K562 (cell line): ENCODE measurements around the gene ZFYVE19. TPM values are rescaled to one million over a fixed set of nuclear protein-coding genes. Genes with fewer than 3 reads are reported as not detected.

Experiments
- ATAC-seq: fragments of 200-7000 bp; cut with Tn5 transposase; 3 replicates; pipeline ENCODE4 v1.9.1; 2020; ENCODE audit warnings: moderate library complexity
- BruUV-seq: library from RNA; stranded (reverse); fragments of 400-500 nt; replicated peaks from 2 replicates; lab custom pipeline; 2021; lab: Mats Ljungman, UMichigan
- CTCF ChIA-PET: fragments of 300-600 bp; formaldehyde crosslinking; extraction: SDS; loops from one replicate; lab custom pipeline; 2021; ENCODE audit warnings: low intra/inter-chr PET ratio; lab: Yijun Ruan, JAX
- POLR2A ChIA-PET: fragments of 300-600, 350-650 bp; sonication (Branson Sonifier 250); formaldehyde crosslinking; extraction: SDS; loops from one replicate; lab custom pipeline; 2021; ENCODE audit warnings: antibody characterized with exemption, inconsistent platforms; lab: Yijun Ruan, JAX
- DNase-seq, 4 experiments: peaks; one replicate each; pipeline versions ENCODE4 v3.0.0 to v3.0.0-alpha.2; 2011 to 2018; ENCODE audit warnings: low spot score in 3 of 4, mixed read lengths in 3 of 4; ENCODE audit errors: extremely low read depth in 1 of 4
- FAIRE-seq: peaks from 2 replicates; lab custom pipeline; 2011; peaks lifted over from hg19 to GRCh38; lab: Jason Lieb, UNC
- H2AFZ ChIP-seq: 2 replicates; pipeline ENCODE4 v1.6.0; 2011; ENCODE audit warnings: low read depth, low read length, control low read depth, inconsistent platforms
- H3K27ac ChIP-seq: fragments of 200-600 bp; 3 replicates; pipeline ENCODE4 v1.8.0; 2011; ENCODE audit warnings: low read depth, mild to moderate bottlenecking, control low read depth, inconsistent platforms, low read length, moderate library complexity, mixed read lengths; ENCODE audit errors: extremely low read depth
- H3K27me3 ChIP-seq, 2 experiments: fragments of 300-600 bp in 1 of 2; 2 replicates in 1 of 2; 3 replicates in 1 of 2; pipeline versions ENCODE4 v1.6.0 to v1.8.0; 2011; ENCODE audit warnings: inconsistent platforms in 2 of 2, low read length in 2 of 2, mild to moderate bottlenecking in 1 of 2, mixed read lengths in 1 of 2, moderate library complexity in 1 of 2; ENCODE audit not compliant: control insufficient read depth in 2 of 2, insufficient read depth in 2 of 2
- H3K36me3 ChIP-seq: fragments of 300-600 bp; 3 replicates; pipeline ENCODE4 v1.8.0; 2011; ENCODE audit warnings: mild to moderate bottlenecking, low read length, inconsistent platforms; ENCODE audit not compliant: control insufficient read depth, insufficient read depth
- H3K4me1 ChIP-seq, 2 experiments: fragments of 200-600 bp in 1 of 2; replicated peaks in 1 of 2; 2 replicates in 1 of 2; 3 replicates in 1 of 2; pipeline versions ENCODE4 v1.5.1 to v1.8.0; 2011; ENCODE audit warnings: inconsistent platforms in 2 of 2, low read length in 2 of 2, mild to moderate bottlenecking in 1 of 2, mixed read lengths in 1 of 2, moderate library complexity in 1 of 2; ENCODE audit not compliant: control insufficient read depth in 2 of 2, insufficient read depth in 2 of 2
- H3K4me2 ChIP-seq: 2 replicates; pipeline ENCODE4 v1.6.1; 2011; ENCODE audit warnings: low read length, control low read depth, inconsistent platforms, mixed read lengths; ENCODE audit not compliant: insufficient read depth
- H3K4me3 ChIP-seq: fragments of 200-600 bp; sonication (generic), shearing (Covaris generic); 2 replicates; pipeline ENCODE4 v1.5.1; 2016; ENCODE audit warnings: control low read depth, inconsistent platforms
- H3K79me2 ChIP-seq: fragments of 200-600 bp; 3 replicates; pipeline ENCODE4 v1.8.0; 2011; ENCODE audit warnings: low read length, inconsistent platforms; ENCODE audit not compliant: control insufficient read depth, insufficient read depth
- H3K9ac ChIP-seq, 2 experiments: 2 replicates each; pipeline versions ENCODE4 v1.6.0 to v1.6.1; 2011; ENCODE audit warnings: low read depth in 2 of 2, low read length in 2 of 2, control low read depth in 1 of 2, inconsistent platforms in 1 of 2, mild to moderate bottlenecking in 1 of 2, mixed read lengths in 1 of 2; ENCODE audit not compliant: insufficient read depth in 1 of 2
- H3K9me1 ChIP-seq: one replicate; pipeline ENCODE4 v1.6.0; 2011; ENCODE audit warnings: inconsistent platforms, mild to moderate bottlenecking, low read length, moderate library complexity; ENCODE audit not compliant: control insufficient read depth, insufficient read depth
- H3K9me3 ChIP-seq: replicated peaks from 2 replicates; pipeline ENCODE4 v1.5.1; 2011; ENCODE audit warnings: low read depth, low read length, inconsistent platforms; ENCODE audit not compliant: control insufficient read depth, insufficient read depth
- H4K20me1 ChIP-seq: replicated peaks from 2 replicates; pipeline ENCODE4 v1.6.1; 2011; ENCODE audit warnings: low read length, inconsistent platforms, mixed read lengths; ENCODE audit not compliant: control insufficient read depth, insufficient read depth
- ARNT ChIP-seq, 2 experiments: fragments of 450-650 bp; IDR thresholded peaks; 2 replicates each; pipeline ENCODE4 v1.6.1; 2016; ENCODE audit warnings: mild to moderate bottlenecking in 1 of 2
- CREBBP ChIP-seq: IDR thresholded peaks from one replicate; pipeline ENCODE4 v1.6.1; 2012; ENCODE audit warnings: low read depth, mild to moderate bottlenecking, control low read depth, inconsistent platforms, low read length
- GATAD2A ChIP-seq: fragments of 450-650 bp; IDR thresholded peaks from 2 replicates; pipeline ENCODE4 v1.6.1; 2017
- NCOA1 ChIP-seq: fragments of 450-650 bp; IDR thresholded peaks from 2 replicates; pipeline ENCODE4 v1.6.1; 2016; ENCODE audit warnings: low read depth
- POLR3G ChIP-seq: IDR thresholded peaks from 2 replicates; pipeline ENCODE4 v1.6.1; 2011; ENCODE audit not compliant: insufficient read length, insufficient replicate concordance; ENCODE audit errors: extremely low read depth
- ZKSCAN3 ChIP-seq: fragments of 250-450 bp; sonication (Bioruptor Pico); IDR thresholded peaks from 2 replicates; pipeline ENCODE4 v1.4.0; 2020
- ZNF639 ChIP-seq, 2 experiments: fragments of 200-800 bp in 1 of 2; sonication (Bioruptor generic) in 1 of 2; sonication (generic) in 1 of 2; formaldehyde crosslinking in 1 of 2; IDR thresholded peaks in 1 of 2; conservative IDR thresholded peaks in 1 of 2; 2 replicates each; pipeline versions ENCODE4 v1.5.0 to v1.6.1; 2016 to 2020; ENCODE audit warnings: missing compliant biosample characterization in 1 of 2, missing genetic modification characterization in 1 of 2, missing genetic modification reagents in 1 of 2
- ZNF75A ChIP-seq: fragments of 450-650 bp; formaldehyde crosslinking; IDR thresholded peaks from 2 replicates; pipeline ENCODE4 v1.4.0; 2020; ENCODE audit warnings: mild to moderate bottlenecking
- WGBS: fragments of 100-300 bp; shearing (Covaris generic); methylation state at CpG from one replicate; pipeline ENCODE4 v1.1.6; 2016; ENCODE audit warnings: low coverage, mixed read lengths; ENCODE audit not compliant: insufficient coverage; ENCODE audit errors: missing lambda C conversion rate; 5-methylcytosine and 5-hydroxymethylcytosine counted together
- in situ Hi-C: fragments of 300-500 bp; cut with MboI; formaldehyde crosslinking; loops from 4 replicates; pipeline ENCODE4 v1.15.0; 2018; ENCODE audit warnings: inconsistent platforms, mixed read lengths
- intact Hi-C: fragments of 100-400 bp; cut with micrococcal nuclease; formaldehyde crosslinking; loops from 2 replicates; pipeline ENCODE4 v1.14.2; 2022
- polyA plus RNA-seq, 8 experiments: library from polyadenylated mRNA; depleted of rRNA in 4 of 8; stranded (reverse) in 5 of 8; unstranded in 3 of 8; fragments of >200 nt; fragmentation: Nextera tagmentation in 2 of 8; fragmentation: Illumina TruSeq in 1 of 8; extraction: Ambion mirVana in 2 of 8; extraction: Trizol in 1 of 8; gene quantifications; 2 replicates each; pipeline versions ENCODE4 v1.2.1 to v1.2.3, GENCODE V29; 2011 to 2014; ENCODE audit warnings: inconsistent platforms in 1 of 8, missing spikeins in 1 of 8
- total RNA-seq, 7 experiments: library from RNA; depleted of rRNA in 6 of 7; stranded (reverse); fragments of >200 nt in 6 of 7; fragmentation: Illumina TruSeq in 2 of 7; extraction: Trizol in 2 of 7; gene quantifications; 2 replicates each; pipeline versions ENCODE4 v1.2.1 to v1.2.3, GENCODE V29; 2011 to 2021; ENCODE audit warnings: low replicate concordance in 1 of 7
- TF ChIP-seq, protein P1 (sequence below): sonication (generic); formaldehyde crosslinking; IDR thresholded peaks from 2 replicates; pipeline ENCODE4 v1.8.0; 2022; ENCODE audit warnings: mild to moderate bottlenecking, missing genetic modification reagents
- TF ChIP-seq, protein P2 (sequence below), 2 experiments: fragments of 450-650 bp in 1 of 2; sonication (generic) in 1 of 2; formaldehyde crosslinking in 1 of 2; IDR thresholded peaks; 2 replicates each; pipeline versions ENCODE4 v1.7.1 to v1.9.0; 2016 to 2022; ENCODE audit warnings: inconsistent platforms in 1 of 2, mild to moderate bottlenecking in 1 of 2, missing genetic modification reagents in 1 of 2

ZFYVE19 gene
- total and polyA plus RNA-seq, 9 of the 15 experiments (the other 6 are each of a cell fraction or from before 2014, with no cell fraction given), result 1.5 to 36.8 (median 19.9) TPM

DNA sequence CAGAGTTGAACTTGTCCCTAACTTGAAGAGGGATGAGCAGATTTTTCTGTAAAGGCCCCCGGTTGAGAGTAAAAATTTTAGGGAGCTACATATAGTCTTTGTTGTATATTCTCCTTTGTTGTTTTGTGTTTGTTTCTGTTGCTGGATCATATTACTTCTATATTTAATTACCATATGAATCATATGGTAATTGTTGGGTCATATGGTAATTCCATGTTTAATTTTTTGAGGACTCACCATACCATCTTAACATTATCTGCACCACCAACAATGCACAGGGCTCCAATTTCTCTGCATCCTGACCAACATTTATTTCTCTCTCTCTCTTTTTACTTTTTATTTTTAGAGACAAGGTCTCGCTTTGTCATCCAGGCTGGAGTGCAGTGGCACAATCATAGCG, 7.4 kb upstream of the ZFYVE19 start (continued):
- TF ChIP-seq ZNF75A (CRISPR knock-in tag) (no peak), NCOA1 (no peak), ZNF639 (CRISPR knock-in tag; conservative IDR thresholded peaks at IDR 0.05 in 1 of 2, IDR thresholded peaks at IDR 0.05 in 1 of 2) (no peak), ARNT (IDR thresholded peaks at IDR 0.05) (no peak), GATAD2A (no peak), ZKSCAN3 (CRISPR knock-in tag) (no peak)
- TF ChIP-seq, protein P1, sequence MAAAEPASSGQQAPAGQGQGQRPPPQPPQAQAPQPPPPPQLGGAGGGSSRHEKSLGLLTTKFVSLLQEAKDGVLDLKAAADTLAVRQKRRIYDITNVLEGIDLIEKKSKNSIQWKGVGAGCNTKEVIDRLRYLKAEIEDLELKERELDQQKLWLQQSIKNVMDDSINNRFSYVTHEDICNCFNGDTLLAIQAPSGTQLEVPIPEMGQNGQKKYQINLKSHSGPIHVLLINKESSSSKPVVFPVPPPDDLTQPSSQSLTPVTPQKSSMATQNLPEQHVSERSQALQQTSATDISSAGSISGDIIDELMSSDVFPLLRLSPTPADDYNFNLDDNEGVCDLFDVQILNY (CRISPR knock-in tag), result no peak

DNA sequence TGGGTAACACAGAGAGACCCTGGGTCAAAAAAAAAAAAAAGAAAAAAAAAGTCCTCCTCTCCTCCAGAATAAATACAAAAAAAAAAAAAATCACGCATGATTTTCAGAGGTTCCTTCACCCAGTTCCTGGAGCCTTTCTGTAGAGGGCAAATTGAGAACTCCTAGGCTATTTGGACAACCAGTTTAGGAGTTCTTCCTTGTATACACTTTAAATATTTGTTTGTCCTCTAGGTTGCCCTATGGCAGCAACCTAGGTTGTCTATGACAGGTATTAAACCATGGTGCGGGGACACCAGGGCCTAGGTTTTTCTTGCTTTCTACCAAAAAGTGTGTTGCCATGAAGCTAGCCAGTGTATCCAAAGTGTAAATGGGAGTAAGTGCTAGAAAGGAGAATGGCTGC, 3.8 kb upstream of the ZFYVE19 start:
- H3K9me3 ChIP-seq, result no peaks in the 10 kb centered on the region; the same call in 1 of the 2 replicates
- H3K9me1 ChIP-seq, result peaks cover 3% of the 10 kb centered on the region
- peaks cover 15% of the 10 kb centered on the region; the same call in 2 of the 3 replicates for H3K36me3 ChIP-seq
- no peak overlapping the region for H3K9ac ChIP-seq
- CTCF ChIA-PET, result no interaction called here
- no peaks in the 10 kb centered on the region for H4K20me1 ChIP-seq
- intact Hi-C loops, result no loop called here
- peaks cover 7 to 11% of the 10 kb centered on the region in 2 experiments; a peak in 4 of 5 replicates for H3K4me1 ChIP-seq
- BruUV-seq, result no TSS peak
- no peak overlapping the region for H3K4me3 ChIP-seq
- no peak overlapping the region for H2AFZ ChIP-seq
- 83% methylated on average over 2 of the region's 2 CpGs for WGBS
- FAIRE-seq (no peak), ATAC-seq (no peak), DNase-seq (no peak)
- H3K79me2 ChIP-seq, result peaks cover 19% of the 10 kb centered on the region
- no peak overlapping the region for H3K4me2 ChIP-seq
- in situ Hi-C loops, result no loop called here
- no peaks in the 10 kb centered on the region for H3K27me3 ChIP-seq
- POLR2A ChIA-PET, result interaction anchor here (0.6 to 1.3 kb wide), 2 partner anchors 18 to 459 kb away, joined by 3 read pairs; no protein-coding TSS in a partner anchor
- H3K27ac ChIP-seq, result no peak overlapping the region
- TF ChIP-seq POLR3G, result no peak
- TF ChIP-seq, protein P2, sequence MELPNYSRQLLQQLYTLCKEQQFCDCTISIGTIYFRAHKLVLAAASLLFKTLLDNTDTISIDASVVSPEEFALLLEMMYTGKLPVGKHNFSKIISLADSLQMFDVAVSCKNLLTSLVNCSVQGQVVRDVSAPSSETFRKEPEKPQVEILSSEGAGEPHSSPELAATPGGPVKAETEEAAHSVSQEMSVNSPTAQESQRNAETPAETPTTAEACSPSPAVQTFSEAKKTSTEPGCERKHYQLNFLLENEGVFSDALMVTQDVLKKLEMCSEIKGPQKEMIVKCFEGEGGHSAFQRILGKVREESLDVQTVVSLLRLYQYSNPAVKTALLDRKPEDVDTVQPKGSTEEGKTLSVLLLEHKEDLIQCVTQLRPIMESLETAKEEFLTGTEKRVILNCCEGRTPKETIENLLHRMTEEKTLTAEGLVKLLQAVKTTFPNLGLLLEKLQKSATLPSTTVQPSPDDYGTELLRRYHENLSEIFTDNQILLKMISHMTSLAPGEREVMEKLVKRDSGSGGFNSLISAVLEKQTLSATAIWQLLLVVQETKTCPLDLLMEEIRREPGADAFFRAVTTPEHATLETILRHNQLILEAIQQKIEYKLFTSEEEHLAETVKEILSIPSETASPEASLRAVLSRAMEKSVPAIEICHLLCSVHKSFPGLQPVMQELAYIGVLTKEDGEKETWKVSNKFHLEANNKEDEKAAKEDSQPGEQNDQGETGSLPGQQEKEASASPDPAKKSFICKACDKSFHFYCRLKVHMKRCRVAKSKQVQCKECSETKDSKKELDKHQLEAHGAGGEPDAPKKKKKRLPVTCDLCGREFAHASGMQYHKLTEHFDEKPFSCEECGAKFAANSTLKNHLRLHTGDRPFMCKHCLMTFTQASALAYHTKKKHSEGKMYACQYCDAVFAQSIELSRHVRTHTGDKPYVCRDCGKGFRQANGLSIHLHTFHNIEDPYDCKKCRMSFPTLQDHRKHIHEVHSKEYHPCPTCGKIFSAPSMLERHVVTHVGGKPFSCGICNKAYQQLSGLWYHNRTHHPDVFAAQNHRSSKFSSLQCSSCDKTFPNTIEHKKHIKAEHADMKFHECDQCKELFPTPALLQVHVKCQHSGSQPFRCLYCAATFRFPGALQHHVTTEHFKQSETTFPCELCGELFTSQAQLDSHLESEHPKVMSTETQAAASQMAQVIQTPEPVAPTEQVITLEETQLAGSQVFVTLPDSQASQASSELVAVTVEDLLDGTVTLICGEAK (IDR thresholded peaks at IDR 0.05), result no peak
- TF ChIP-seq, protein P2 (CRISPR knock-in tag; IDR thresholded peaks at IDR 0.05), result no peak
- no peak for TF ChIP-seq CREBBP
